NB4 (cell line): ENCODE data around the gene RWDD3.

Experiments used
- POLR2A ChIP-seq: IDR thresholded peaks from 2 replicates; pipeline ENCODE4 v1.6.1; 2011; ENCODE audit warnings: mild to moderate bottlenecking; ENCODE audit not compliant: insufficient read length; ENCODE audit errors: extremely low read depth
- TF ChIP-seq, protein P1 (sequence below): IDR thresholded peaks from 2 replicates; pipeline ENCODE4 v1.6.1; 2011; ENCODE audit warnings: low read depth, low read length
- TF ChIP-seq, protein P2 (sequence below): IDR thresholded peaks from one replicate; pipeline ENCODE4 v1.5.1; 2012; ENCODE audit warnings: low read depth, low read length

DNA sequence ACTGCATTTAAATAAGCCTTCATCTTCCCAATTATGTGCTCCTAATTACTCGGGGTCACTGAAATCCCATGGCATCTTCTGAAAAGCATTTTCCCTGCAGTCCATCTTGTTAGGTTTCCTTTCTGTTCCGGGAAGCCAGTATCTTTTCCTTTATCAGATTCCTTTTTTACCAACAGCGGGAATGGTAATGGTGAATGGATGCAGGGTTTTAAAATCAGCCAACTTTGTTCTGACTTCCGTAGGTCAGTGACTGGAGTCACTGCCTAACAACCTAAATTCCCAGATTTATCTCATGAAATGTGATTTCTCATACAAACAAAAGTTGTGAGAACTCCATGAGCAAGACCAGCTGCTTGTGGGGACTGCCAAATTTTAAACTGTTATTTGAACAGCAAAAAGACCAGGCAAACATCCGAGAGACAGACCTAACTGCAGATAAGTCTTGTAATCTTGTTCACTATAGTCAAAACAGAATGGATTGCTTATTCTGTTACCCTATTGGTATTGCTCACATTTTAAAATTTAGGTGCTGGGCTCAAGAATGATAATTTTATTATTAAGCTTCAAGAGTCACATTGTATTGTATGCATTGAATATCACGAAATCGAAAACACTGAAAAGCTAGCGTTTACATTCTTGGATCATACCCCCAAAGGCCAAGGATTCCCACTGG, 1.2 kb upstream of the RWDD3 start:
- TF ChIP-seq, protein P1, sequence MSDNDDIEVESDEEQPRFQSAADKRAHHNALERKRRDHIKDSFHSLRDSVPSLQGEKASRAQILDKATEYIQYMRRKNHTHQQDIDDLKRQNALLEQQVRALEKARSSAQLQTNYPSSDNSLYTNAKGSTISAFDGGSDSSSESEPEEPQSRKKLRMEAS: no peak
- TF ChIP-seq, protein P2, sequence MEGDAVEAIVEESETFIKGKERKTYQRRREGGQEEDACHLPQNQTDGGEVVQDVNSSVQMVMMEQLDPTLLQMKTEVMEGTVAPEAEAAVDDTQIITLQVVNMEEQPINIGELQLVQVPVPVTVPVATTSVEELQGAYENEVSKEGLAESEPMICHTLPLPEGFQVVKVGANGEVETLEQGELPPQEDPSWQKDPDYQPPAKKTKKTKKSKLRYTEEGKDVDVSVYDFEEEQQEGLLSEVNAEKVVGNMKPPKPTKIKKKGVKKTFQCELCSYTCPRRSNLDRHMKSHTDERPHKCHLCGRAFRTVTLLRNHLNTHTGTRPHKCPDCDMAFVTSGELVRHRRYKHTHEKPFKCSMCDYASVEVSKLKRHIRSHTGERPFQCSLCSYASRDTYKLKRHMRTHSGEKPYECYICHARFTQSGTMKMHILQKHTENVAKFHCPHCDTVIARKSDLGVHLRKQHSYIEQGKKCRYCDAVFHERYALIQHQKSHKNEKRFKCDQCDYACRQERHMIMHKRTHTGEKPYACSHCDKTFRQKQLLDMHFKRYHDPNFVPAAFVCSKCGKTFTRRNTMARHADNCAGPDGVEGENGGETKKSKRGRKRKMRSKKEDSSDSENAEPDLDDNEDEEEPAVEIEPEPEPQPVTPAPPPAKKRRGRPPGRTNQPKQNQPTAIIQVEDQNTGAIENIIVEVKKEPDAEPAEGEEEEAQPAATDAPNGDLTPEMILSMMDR: no peak
- no peak for TF ChIP-seq POLR2A
